NCI-H1417 (cell line): Measurements from ENCODE around the gene RWDD1.
"Not testable (repeated sequence)": the region's sequence is repeated elsewhere in the genome, so short reads cannot be mapped to it uniquely, and the experiment has no call there.

Experiments used
- DNase-seq, 3 experiments: peaks; one replicate each; lab custom pipeline; 2025; lab: John Stamatoyannopoulos, UW

The RWDD1 gene

GRCh38 chr6:116560130-116560529 is 11.2 kb upstream of the RWDD1 start:
- DNase-seq: no peak

- peak; percentile 40 to 77 (median 63) for DNase-seq
Observed at GRCh38 chr6:116561377-116562018, 9.8 kb upstream of the RWDD1 start.

- DNase-seq: no peak
Observed at GRCh38 chr6:116562019-116562403, 9.3 kb upstream of the RWDD1 start.

GRCh38 chr6:116562614-116563013 is 8.7 kb upstream of the RWDD1 start:
- DNase-seq: no peak

- DNase-seq: no peak
Observed at GRCh38 chr6:116563830-116564229, 7.5 kb upstream of the RWDD1 start.

GRCh38 chr6:116564311-116564710 is 7.0 kb upstream of the RWDD1 start:
- DNase-seq: no peak

- DNase-seq: no peak
Observed at GRCh38 chr6:116564921-116565872, 6.1 kb upstream of the RWDD1 start.

GRCh38 chr6:116568111-116568510 is 3.2 kb upstream of the RWDD1 start:
- no peak for DNase-seq

GRCh38 chr6:116568821-116569755 is 2.2 kb upstream of the RWDD1 start:
- DNase-seq: no peak

GRCh38 chr6:116571683-116572000 is 338 bp downstream of the RWDD1 start:
- DNase-seq: no peak

GRCh38 chr6:116572162-116572561 is 858 bp downstream of the RWDD1 start:
- DNase-seq: peak in 2 of 3 experiments; percentile 13 to 47

GRCh38 chr6:116575227-116575626 is 3.9 kb downstream of the RWDD1 start:
- DNase-seq: no peak

GRCh38 chr6:116577486-116577885 is 6.2 kb downstream of the RWDD1 start:
- DNase-seq: no peak

GRCh38 chr6:116578335-116578734 is 7.0 kb downstream of the RWDD1 start:
- DNase-seq: no peak

GRCh38 chr6:116579143-116579542 is 7.8 kb downstream of the RWDD1 start:
- DNase-seq: no peak

- DNase-seq: no peak
Observed at GRCh38 chr6:116580198-116580597, 8.9 kb downstream of the RWDD1 start.

GRCh38 chr6:116586276-116586675 is 15.0 kb downstream of the RWDD1 start:
- DNase-seq: no peak

- DNase-seq: no peak
Observed at GRCh38 chr6:116586738-116587137, 15.4 kb downstream of the RWDD1 start.

- no peak for DNase-seq
Observed at GRCh38 chr6:116595247-116595646, 23.9 kb downstream of the RWDD1 start.

- DNase-seq: no peak
Observed at GRCh38 chr6:116596815-116597214, 25.5 kb downstream of the RWDD1 start.

GRCh38 chr6:116603916-116604315 is 32.6 kb downstream of the RWDD1 start:
- DNase-seq: not testable (repeated sequence)

GRCh38 chr6:116604868-116605267 is 33.6 kb downstream of the RWDD1 start:
- not testable (repeated sequence) for DNase-seq
